ENCODE data around the gene RFX3. TPM values are rescaled to one million over a fixed set of nuclear protein-coding genes. Genes with fewer than 3 reads are reported as not detected.

Gene RFX3
- total RNA-seq, 4 donors from 2014 or later: 8.4 to 15.3 (median 9.7) TPM

GRCh38 chr9:3525096-3525835, 535 bp downstream of the RFX3 start:
- no peak for TF ChIP-seq CTCF (IDR thresholded peaks at IDR 0.05; ENCODE audit: low read depth)

- no peak for TF ChIP-seq CTCF (IDR thresholded peaks at IDR 0.05; ENCODE audit: low read depth)
Measured at GRCh38 chr9:3521966-3522365, 3.8 kb downstream of the RFX3 start.

GRCh38 chr9:3520564-3520963, 5.2 kb downstream of the RFX3 start:
- no peak for TF ChIP-seq CTCF (IDR thresholded peaks at IDR 0.05; ENCODE audit: low read depth)

- TF ChIP-seq CTCF (IDR thresholded peaks at IDR 0.05; ENCODE audit: low read depth): no peak
Measured at GRCh38 chr9:3517377-3518048, 8.3 kb downstream of the RFX3 start.

- no peak for TF ChIP-seq CTCF (IDR thresholded peaks at IDR 0.05; ENCODE audit: low read depth)
Measured at GRCh38 chr9:3516667-3517330, 9.0 kb downstream of the RFX3 start.

GRCh38 chr9:3515405-3515804, 10.4 kb downstream of the RFX3 start:
- no peak for TF ChIP-seq CTCF (IDR thresholded peaks at IDR 0.05; ENCODE audit: low read depth)

- no peak for TF ChIP-seq CTCF (IDR thresholded peaks at IDR 0.05; ENCODE audit: low read depth)
Measured at GRCh38 chr9:3514786-3515185, 11.0 kb downstream of the RFX3 start.

All from subcutaneous adipose tissue (tissue), 4 donors.